Measurements from ENCODE around the gene MTOR.

DNA sequence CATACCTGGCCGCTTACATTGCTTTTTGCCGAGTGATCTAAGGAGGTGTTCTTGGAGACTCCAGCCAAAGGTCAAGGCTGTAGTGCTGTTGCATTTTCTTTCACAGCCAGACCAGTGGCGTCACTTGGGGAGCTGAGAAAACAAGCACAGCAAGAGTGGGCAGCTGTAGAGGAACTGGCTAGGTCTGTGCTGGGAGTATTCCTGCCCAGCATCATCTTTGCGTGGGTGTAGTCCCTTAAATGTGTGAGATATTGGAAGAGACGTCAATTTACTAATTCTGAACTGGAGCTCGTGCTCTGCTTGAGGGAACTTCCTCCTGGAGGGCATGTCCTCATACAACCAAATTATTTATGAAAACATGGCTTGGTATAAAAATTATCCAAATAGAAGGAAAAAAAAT is 20.8 kb upstream of the MTOR start:
- no peak for TF ChIP-seq POLR2AphosphoS5 (IDR thresholded peaks at IDR 0.05)
- no peak for TF ChIP-seq POLR2A (IDR thresholded peaks at IDR 0.05)
